ENCODE data around the gene KLHL36. TPM values are rescaled to one million over a fixed set of nuclear protein-coding genes. Genes with fewer than 3 reads are reported as not detected.

Gene KLHL36
- total and polyA plus RNA-seq, 9 of the 15 experiments (the other 6 are each of a cell fraction or from before 2014, with no cell fraction given) = 2.1 to 51.2 (median 18.5) TPM

- TF ChIP-seq CHD7 (IDR thresholded peaks at IDR 0.05; ENCODE audit: low read depth, low read length) (no peak), ZNF146 (CRISPR knock-in tag; IDR thresholded peaks at IDR 0.05; ENCODE audit: unreplicated experiment) (peak; percentile 4), ATF1 (CRISPR knock-in tag; IDR thresholded peaks at IDR 0.05) (no peak), ATF1 (tag; IDR thresholded peaks at IDR 0.05) (peak; percentile 41), ZNF41 (CRISPR knock-in tag; conservative IDR thresholded peaks at IDR 0.05) (no peak), ZNF3 (CRISPR knock-in tag; IDR thresholded peaks at IDR 0.05) (no peak), ESRRA (IDR thresholded peaks at IDR 0.05; ENCODE audit: borderline replicate concordance, low read depth) (peak; percentile 64; the same call in 1 of the 2 replicates), E2F6 (IDR thresholded peaks at IDR 0.05; ENCODE audit: borderline replicate concordance in 1 of 2, extremely low read depth in 1 of 2, insufficient read depth in 1 of 2, insufficient read length in 1 of 2, low read depth in 1 of 2, low read length in 1 of 2, poor library complexity in 1 of 2, severe bottlenecking in 1 of 2) (peak in 1 of 2 experiments; percentile 57)
These were observed 542 bp downstream of the KLHL36 start (continued) for GRCh38 chr16:84648595-84649510.
